Stimulated activated CD8-positive, alpha-beta memory T cell treated with anti-CD3 and anti-CD28 coated beads, Interleukin-12 subunit alpha, Interleukin-12 subunit beta, amount 100 ng/mL, for 1 hour (primary cell): ENCODE results near the gene NR0B2.
"Not testable (repeated sequence)": the region's sequence is repeated elsewhere in the genome, so short reads cannot be mapped to it uniquely, and the experiment has no call there.

Experiments used
- DNase-seq: peaks from one replicate; pipeline ENCODE4 v3.0.0-alpha.2; 2020; ENCODE audit warnings: low read depth

Gene NR0B2

DNA sequence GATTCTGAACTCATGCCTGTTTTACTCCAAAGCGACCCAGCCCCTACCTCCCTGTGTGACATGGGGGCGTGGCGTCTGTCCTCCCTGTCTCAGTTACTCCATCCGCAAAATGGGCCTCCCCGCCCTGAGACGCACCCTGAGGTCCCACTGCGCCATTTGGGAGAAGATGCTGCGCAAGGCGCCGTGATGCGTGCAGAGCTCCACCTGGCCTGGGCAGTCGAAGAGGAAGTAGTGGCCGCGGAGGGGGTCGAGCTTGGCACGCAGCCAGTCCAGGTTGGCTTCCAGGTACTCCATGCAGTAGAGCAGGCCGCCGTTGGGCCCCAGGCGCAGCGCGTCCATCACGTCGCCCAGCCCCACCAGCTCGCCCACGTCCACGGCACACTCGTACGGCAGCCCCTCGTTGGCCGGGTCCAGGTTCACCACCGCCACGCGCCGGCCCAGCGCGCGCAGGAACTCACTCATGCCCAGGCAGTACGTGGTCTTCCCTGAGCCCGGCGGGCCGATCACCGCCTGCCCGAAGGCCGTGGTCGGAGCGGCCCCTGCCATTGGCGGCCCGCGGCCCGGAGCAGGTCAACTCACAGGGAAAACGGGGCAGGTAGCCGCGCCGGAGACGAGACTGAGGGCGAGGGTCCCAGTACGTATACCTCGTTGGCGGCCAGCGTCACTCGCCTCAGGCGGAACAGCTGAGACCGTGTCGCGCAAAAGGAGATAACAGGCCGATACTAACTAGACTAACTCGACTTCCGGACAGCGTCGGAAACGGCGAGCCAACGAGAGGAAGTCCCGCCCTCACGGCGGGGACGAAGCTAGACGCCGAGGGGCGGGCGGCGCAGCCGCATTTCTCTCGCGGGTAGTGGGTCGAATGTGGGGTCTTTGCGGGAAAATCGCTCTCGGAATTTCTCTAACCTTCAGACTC, 24.0 kb downstream of the NR0B2 start, which contains the start of gene GPN2:
Gene GPN2, minus strand, starts transcription at position 733 of the 916 bp plus-strand sequence. Its CDS starts 187 bp downstream, at position 546.
- DNase-seq = peak; percentile 66

- no peak for DNase-seq
Measured at GRCh38 chr1:26888231-26888630, 25.5 kb downstream of the NR0B2 start.

GRCh38 chr1:26887125-26887524, 26.6 kb downstream of the NR0B2 start:
- DNase-seq = no peak

DNA sequence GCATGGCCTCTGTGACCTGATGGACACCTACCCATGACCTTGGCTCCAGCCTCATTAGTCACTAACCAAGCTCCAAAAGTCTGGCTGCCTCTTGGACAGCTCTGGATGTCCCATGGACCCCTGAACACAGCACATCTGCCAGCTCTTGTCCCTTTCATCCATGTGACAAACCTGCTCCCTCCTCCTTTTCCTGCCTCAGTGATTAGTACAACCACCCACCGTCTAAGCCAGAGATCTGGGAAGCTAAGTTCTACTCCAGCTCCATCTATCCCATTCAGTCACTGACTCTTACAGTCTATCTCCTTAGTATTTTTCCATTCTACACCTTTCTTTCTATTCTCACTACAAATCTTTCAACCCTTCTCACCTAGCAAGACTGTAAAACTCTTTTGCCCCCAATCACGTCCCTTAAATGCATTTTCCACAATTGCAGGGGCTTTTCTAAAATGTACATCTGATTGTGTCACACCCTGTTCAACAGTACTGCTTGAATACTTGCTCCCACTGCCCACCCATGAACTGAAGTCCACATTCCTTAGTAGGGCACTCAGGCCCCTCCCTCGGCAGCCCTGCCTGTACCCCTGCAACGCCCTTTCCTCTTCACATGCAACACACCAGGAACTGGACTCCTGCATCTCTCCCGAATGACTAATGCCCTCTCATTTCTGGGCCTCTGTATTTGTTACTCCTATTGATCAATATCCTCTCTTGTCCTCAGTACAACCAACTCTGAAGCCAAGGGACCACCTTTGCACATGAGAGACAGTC, 30.9 kb downstream of the NR0B2 start:
- DNase-seq = no peak

GRCh38 chr1:26881611-26882010, 32.2 kb downstream of the NR0B2 start:
- DNase-seq = not testable (repeated sequence)

DNA sequence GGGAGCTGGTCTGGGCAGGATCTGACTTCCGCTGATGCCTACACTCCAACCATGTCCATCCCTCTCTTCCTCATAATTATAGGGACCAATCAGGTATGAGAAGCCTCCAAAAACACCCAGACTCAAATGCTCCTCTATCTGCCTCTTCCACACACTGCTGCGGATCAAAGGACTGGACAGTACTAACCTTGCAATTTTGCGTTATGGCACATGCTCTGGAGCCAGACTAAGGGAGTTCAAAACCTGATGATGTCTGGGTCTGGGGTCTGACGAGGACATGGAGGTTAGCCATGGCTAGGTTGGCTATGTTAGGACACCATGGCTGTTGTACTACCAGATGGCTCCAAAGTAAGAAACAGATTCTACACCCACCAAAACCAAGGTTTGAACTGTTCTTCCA, 34.0 kb downstream of the NR0B2 start:
- DNase-seq = no peak

GRCh38 chr1:26877326-26877725, 36.4 kb downstream of the NR0B2 start:
- DNase-seq = no peak

GRCh38 chr1:26874896-26875295, 38.9 kb downstream of the NR0B2 start:
- DNase-seq = no peak

DNA sequence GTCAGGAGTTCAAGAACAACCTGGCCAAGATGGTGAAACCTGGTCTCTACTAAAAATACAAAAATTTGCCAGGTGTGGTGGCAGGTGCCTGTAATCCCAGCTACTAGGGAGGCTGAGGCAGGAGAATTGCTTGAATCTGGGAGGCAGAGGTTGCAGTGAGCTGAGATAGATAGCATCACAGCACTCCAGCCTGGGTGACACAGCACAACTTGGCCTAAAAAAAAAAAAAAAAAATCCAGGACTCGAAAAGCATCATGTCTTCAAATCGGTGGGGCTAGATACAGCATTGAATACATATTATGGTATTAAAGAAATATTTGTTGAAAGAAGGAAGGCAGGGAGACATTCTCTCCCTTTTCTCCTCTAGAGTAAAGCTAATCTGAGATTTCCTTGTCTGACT, 40.7 kb downstream of the NR0B2 start:
- DNase-seq = not testable (repeated sequence)

DNA sequence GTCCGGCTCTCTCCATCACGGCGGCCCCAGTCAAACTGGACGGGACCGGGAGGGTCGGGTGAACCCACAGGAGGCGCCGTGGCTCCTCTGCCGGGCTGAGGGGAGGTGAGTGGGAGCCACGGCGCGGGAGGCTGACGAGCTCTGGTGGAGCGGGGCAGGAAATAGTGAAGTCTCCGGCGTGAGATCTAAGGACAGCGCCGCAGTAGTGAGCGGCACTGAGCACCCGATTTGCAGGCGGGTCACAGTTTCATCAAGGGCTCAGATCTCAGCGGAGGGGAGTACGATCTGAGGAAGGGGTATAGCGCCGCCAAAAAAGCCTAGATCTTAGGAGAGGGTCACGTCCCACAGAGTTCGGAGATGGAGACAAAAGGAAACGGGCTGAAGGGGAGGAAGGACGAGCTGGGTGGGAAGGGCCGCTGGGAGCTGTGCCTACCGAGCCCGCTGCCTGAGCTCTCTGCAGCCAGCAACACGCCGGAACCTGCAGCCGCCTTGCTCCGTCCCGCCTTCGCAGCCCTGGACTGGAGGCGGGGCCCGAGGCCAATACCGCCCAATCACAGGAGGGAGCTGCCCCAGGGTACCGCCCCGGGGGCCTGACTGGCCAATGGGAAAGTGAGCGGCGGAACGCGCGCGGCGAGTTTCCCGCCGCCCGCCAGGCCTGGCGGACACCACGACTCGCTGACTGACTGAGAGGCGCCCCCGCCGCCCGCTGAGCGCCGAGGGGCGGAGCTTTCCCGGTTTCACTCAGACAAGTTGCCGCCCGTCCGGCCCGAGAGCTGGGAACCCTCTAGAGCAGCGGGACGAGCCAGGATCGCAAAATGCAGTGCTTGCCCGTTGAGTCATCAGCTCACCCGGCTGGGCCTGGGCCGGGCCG, 48.9 kb downstream of the NR0B2 start:
- DNase-seq = peak; percentile 87

DNA sequence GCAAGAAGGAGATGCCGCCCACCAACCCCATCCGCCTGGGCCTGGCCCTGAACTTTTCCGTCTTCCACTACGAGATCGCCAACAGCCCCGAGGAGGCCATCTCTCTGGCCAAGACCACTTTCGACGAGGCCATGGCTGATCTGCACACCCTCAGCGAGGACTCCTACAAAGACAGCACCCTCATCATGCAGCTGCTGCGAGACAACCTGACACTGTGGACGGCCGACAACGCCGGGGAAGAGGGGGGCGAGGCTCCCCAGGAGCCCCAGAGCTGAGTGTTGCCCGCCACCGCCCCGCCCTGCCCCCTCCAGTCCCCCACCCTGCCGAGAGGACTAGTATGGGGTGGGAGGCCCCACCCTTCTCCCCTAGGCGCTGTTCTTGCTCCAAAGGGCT, 50.1 kb downstream of the NR0B2 start:
- DNase-seq = no peak

DNA sequence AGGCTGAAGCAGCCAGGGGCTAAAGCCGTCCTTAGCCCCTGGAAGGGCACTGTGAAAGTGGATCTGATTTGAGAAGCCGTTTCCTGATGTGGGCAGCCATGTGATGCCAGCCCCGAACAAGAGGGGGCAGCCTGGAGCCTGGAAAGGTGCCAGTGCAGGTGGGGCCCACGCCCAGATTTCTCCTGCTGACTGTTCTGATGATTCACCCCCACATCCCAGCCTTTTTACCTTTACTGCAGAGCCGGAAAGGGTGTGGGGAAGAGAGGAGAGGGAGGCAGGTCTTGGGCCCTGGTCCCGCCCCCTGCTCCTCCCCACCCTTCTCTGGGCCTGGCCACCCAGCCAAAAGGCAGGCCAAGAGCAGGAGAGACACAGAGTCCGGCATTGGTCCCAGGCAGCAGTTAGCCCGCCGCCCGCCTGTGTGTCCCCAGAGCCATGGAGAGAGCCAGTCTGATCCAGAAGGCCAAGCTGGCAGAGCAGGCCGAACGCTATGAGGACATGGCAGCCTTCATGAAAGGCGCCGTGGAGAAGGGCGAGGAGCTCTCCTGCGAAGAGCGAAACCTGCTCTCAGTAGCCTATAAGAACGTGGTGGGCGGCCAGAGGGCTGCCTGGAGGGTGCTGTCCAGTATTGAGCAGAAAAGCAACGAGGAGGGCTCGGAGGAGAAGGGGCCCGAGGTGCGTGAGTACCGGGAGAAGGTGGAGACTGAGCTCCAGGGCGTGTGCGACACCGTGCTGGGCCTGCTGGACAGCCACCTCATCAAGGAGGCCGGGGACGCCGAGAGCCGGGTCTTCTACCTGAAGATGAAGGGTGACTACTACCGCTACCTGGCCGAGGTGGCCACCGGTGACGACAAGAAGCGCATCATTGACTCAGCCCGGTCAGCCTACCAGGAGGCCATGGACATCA, 50.7 kb downstream of the NR0B2 start, which contains the start of gene SFN:
Gene SFN, plus strand, starts transcription at position 369 of the 904 bp plus-strand sequence. Its CDS starts 64 bp downstream, at position 433.
- DNase-seq = no peak

DNA sequence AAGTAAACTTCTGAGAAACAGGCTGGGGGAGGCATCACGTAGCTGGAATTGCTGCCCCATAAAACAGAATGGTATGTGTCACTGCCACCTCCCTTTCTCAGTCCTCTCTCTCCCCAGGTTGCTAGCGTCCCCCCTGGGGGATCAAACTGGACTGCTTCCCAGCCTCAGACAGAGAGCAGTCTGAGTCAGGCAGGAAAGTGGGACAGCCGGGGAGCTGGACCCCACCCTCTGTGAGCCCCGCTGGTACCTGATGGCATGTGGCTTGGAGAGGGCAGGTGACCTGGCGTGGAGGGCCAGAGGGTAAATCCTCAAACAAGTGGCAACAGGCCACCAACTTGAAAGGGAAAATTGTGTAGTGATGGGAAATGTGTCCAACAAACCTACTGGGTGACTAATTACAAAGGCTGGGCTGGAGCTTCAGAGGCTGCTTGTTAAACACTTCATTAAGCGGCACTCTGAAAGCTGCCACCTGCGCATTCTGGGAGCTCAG, 51.8 kb downstream of the NR0B2 start:
- DNase-seq = no peak
